H1 (cell line): ENCODE measurements around the gene CAPN14. TPM values are rescaled to one million over a fixed set of nuclear protein-coding genes. Genes with fewer than 3 reads are reported as not detected.

Source experiments
- ATF2 ChIP-seq: IDR thresholded peaks from 2 replicates; pipeline ENCODE4 v1.6.1; 2012; ENCODE audit warnings: low read length, inconsistent platforms
- RNF2 ChIP-seq: fragments of 200-900, 300-1000 bp; sonication (generic); IDR thresholded peaks from 2 replicates; pipeline ENCODE4 v1.7.1; 2016; ENCODE audit warnings: borderline replicate concordance, low read depth, mild to moderate bottlenecking, antibody characterized with exemption, low read length; ENCODE audit not compliant: poor library complexity, severe bottlenecking; ENCODE audit errors: missing control alignments
- polyA plus RNA-seq, 7 experiments: library from polyadenylated mRNA; depleted of rRNA in 3 of 7; stranded (reverse) in 5 of 7; unstranded in 2 of 7; fragments of >200 nt in 5 of 7; fragments of 200-250 nt in 2 of 7; gene quantifications; 1 replicate in 5 of 7; 2 replicates in 1 of 7; 4 replicates in 1 of 7; pipeline versions ENCODE4 v1.2.1 to v1.2.3, GENCODE V29; 2011 to 2013; ENCODE audit warnings: missing spikeins in 2 of 7, mixed read lengths in 2 of 7
- total RNA-seq: library from RNA; stranded (reverse); fragmentation: NEBNext Ultra II Directional; extraction: Animal tissue kit (Norgen Biotek cat#: 25700); gene quantifications from 2 replicates; pipeline ENCODE4 v1.2.1, GENCODE V29; 2021

Gene CAPN14
- total and polyA plus RNA-seq, 2 of the 8 experiments (the other 6 are each of a cell fraction or from before 2014, with no cell fraction given) = 0.07 TPM; not detected in 1

GRCh38 chr2:31212659-31213600 is 4.4 kb downstream of the CAPN14 start (continued):
- TF ChIP-seq ATF2 (no peak), RNF2 (no peak)
